Neutrophil (primary cell): ENCODE results near the gene PAAF1.

Experiments
- H3K27ac ChIP-seq: fragments of 200-600 bp; sonication (generic); 2 replicates; pipeline ENCODE4 v1.5.1; 2016; ENCODE audit warnings: mild to moderate bottlenecking, moderate library complexity
- H3K27me3 ChIP-seq: fragments of 200-600 bp; sonication (generic); 2 replicates; pipeline ENCODE4 v1.6.0; 2016; ENCODE audit warnings: mild to moderate bottlenecking
- H3K36me3 ChIP-seq: fragments of 200-600 bp; sonication (generic); 2 replicates; pipeline ENCODE4 v1.5.1; 2017
- H3K4me1 ChIP-seq, 2 experiments: fragments of 200-600 bp in 1 of 2; sonication (generic) in 1 of 2; 1 replicate in 1 of 2; 2 replicates in 1 of 2; pipeline versions ENCODE4 v1.5.1 to v1.6.1; 2013 to 2016; ENCODE audit warnings: low read depth in 1 of 2, low read length in 1 of 2, mild to moderate bottlenecking in 1 of 2, moderate library complexity in 1 of 2; ENCODE audit not compliant: control insufficient read depth in 1 of 2, insufficient read depth in 1 of 2
- H3K4me3 ChIP-seq, 2 experiments: fragments of 200-600 bp in 1 of 2; sonication (generic) in 1 of 2; 1 replicate in 1 of 2; 2 replicates in 1 of 2; pipeline ENCODE4 v1.5.1; 2013 to 2016; ENCODE audit warnings: low read depth in 1 of 2, low read length in 1 of 2, mild to moderate bottlenecking in 1 of 2, moderate library complexity in 1 of 2
- H3K9me3 ChIP-seq: fragments of 200-600 bp; sonication (generic); 2 replicates; pipeline ENCODE4 v1.5.1; 2016
- TF ChIP-seq, protein P1 (sequence below): fragments of 200-600 bp; sonication (generic); IDR thresholded peaks from 2 replicates; pipeline ENCODE4 v1.5.1; 2016; ENCODE audit warnings: antibody characterized with exemption

The PAAF1 gene

DNA sequence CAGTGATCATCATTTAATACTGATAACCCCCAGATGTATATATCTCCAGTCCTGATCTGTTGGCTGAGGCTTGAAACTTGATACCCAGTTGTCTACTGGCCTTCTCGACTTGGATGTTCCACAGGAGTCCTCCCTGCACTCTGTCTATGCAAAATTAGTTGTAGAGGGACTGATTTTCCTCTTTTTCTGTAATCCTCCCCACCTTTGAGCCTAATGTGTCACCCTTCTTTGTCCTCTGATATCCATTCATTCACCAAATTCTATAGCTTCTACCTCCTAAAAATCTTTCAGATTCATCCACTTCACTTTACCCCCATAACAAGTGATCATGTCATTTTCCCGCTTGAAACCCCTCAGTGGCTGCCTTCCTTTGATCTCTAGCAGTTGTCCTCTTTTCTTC is 16.6 kb upstream of the PAAF1 start:
- Histone ChIP-seq H3K36me3 (peaks cover 26% of the 10 kb centered on the region), H3K4me1 (no peaks in the 10 kb centered on the region), H3K4me3 (no peak overlapping the region), H3K27me3 (no peaks in the 10 kb centered on the region), H3K9me3 (no peaks in the 10 kb centered on the region), H3K27ac (no peak overlapping the region)
- TF ChIP-seq, protein P1, sequence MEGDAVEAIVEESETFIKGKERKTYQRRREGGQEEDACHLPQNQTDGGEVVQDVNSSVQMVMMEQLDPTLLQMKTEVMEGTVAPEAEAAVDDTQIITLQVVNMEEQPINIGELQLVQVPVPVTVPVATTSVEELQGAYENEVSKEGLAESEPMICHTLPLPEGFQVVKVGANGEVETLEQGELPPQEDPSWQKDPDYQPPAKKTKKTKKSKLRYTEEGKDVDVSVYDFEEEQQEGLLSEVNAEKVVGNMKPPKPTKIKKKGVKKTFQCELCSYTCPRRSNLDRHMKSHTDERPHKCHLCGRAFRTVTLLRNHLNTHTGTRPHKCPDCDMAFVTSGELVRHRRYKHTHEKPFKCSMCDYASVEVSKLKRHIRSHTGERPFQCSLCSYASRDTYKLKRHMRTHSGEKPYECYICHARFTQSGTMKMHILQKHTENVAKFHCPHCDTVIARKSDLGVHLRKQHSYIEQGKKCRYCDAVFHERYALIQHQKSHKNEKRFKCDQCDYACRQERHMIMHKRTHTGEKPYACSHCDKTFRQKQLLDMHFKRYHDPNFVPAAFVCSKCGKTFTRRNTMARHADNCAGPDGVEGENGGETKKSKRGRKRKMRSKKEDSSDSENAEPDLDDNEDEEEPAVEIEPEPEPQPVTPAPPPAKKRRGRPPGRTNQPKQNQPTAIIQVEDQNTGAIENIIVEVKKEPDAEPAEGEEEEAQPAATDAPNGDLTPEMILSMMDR = no peak

DNA sequence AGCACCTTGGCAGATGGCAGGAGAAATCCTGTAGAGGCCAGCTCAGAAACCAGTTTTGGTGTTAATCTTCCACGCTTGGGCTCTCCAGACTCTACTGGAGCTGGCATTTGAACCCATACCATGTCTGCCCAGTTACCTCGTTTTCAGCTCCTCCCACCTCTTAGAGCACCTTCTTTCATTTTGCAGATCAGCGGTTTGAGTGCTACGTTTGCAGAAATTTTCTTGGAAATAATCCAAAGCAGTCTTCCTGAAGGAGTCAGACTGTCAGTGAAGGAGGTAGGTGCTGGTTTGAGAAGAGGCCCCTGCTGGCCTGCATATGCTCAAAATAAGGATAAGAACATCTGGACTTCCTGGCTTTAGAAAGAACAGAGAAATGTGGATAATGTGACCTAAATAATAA is 13.8 kb upstream of the PAAF1 start:
- Histone ChIP-seq H3K27me3 (no peaks in the 10 kb centered on the region), H3K36me3 (peaks cover 28% of the 10 kb centered on the region), H3K4me3 (no peak overlapping the region), H3K4me1 (no peaks in the 10 kb centered on the region), H3K27ac (no peak overlapping the region), H3K9me3 (no peaks in the 10 kb centered on the region)
- TF ChIP-seq, protein P1 = no peak

DNA sequence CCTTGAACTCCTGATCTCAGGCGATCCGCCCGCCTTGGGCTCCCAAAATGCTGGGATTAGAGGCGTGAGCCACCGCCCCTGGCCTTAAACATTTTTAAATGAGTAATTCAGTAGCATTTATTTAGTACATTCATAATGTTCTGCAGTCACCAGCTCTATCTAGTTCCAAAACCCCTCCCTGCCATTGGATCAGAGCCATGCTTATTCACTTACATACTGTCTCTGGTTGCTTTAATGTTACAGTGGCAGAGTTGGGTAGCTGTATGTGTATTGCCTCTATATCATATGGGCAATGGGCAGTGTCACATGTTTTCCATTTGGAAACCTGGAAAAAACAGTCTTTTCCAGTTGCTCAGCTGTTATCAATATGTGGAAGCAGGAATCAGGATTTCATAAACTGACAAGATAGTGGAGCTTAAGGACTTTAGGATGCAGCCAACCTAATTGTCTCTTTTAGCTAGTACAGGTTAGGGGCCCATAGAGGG is 10.7 kb upstream of the PAAF1 start:
- TF ChIP-seq, protein P1 = no peak
- Histone ChIP-seq H3K36me3 (peaks cover 43% of the 10 kb centered on the region), H3K4me1 (no peaks in the 10 kb centered on the region), H3K4me3 (no peak overlapping the region), H3K27ac (no peak overlapping the region), H3K9me3 (no peaks in the 10 kb centered on the region), H3K27me3 (no peaks in the 10 kb centered on the region)

DNA sequence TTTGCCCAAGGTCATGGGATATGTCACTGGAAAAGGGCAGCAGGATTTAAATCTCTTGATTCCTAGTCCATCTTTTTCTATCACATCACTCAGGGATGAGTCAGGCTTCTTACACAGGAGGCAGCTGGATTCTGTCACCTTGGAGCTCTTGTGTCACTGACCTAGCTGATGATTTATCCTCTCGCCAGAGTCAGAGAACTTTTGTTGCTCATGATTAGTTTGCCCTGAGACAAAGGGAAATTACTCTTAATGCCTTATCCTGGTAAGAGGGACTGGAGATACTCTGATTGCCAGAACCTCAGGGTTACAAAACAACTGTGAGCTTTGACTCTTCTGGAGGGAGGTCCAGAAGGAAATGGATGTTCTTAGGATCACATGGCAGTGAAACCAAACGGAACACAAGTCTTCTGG is 10.2 kb upstream of the PAAF1 start:
- no peaks in the 10 kb centered on the region for H3K9me3 ChIP-seq
- no peaks in the 10 kb centered on the region for H3K27me3 ChIP-seq
- H3K4me1 ChIP-seq = no peaks in the 10 kb centered on the region
- TF ChIP-seq, protein P1 = no peak
- H3K36me3 ChIP-seq = peaks cover 43% of the 10 kb centered on the region
- no peak overlapping the region for H3K4me3 ChIP-seq
- no peak overlapping the region for H3K27ac ChIP-seq

GRCh38 chr11:73869332-73869949 is 7.4 kb upstream of the PAAF1 start:
- TF ChIP-seq, protein P1 = no peak
- peaks cover 41% of the 10 kb centered on the region for H3K36me3 ChIP-seq
- H3K27ac ChIP-seq = no peak overlapping the region

More at GRCh38 chr11:73869332-73869949, 7.4 kb upstream of the PAAF1 start:
- no peaks in the 10 kb centered on the region for H3K27me3 ChIP-seq
- no peak overlapping the region for H3K4me3 ChIP-seq
- no peaks in the 10 kb centered on the region for H3K9me3 ChIP-seq
- no peaks in the 10 kb centered on the region for H3K4me1 ChIP-seq
